H9 (cell line): ENCODE results near the gene BCORL1. TPM values are rescaled to one million over a fixed set of nuclear protein-coding genes. Genes with fewer than 3 reads are reported as not detected.

ENCODE experiments used
- DNase-seq: peaks from one replicate; pipeline ENCODE4 v3.0.0-alpha.2; 2017
- H2AFZ ChIP-seq: one replicate; pipeline ENCODE4 v1.6.1; 2013; ENCODE audit warnings: mild to moderate bottlenecking, low read length, control low read depth, moderate library complexity
- H2AK5ac ChIP-seq: 2 replicates; pipeline ENCODE4 v1.6.1; 2013; ENCODE audit warnings: low read length, control low read depth, mixed read lengths; ENCODE audit not compliant: insufficient read length
- H2BK120ac ChIP-seq: one replicate; pipeline ENCODE4 v1.6.1; 2013; ENCODE audit warnings: low read depth, mild to moderate bottlenecking, low read length, control low read depth, inconsistent platforms; ENCODE audit not compliant: poor library complexity, severe bottlenecking
- H2BK12ac ChIP-seq: 2 replicates; pipeline ENCODE4 v1.6.1; 2013; ENCODE audit warnings: low read length, control low read depth, mixed read lengths, low read depth; ENCODE audit not compliant: insufficient read length
- H2BK15ac ChIP-seq: 2 replicates; pipeline ENCODE4 v1.6.1; 2013; ENCODE audit warnings: low read depth, low read length, control low read depth
- H2BK20ac ChIP-seq: one replicate; pipeline ENCODE4 v1.6.1; 2013; ENCODE audit warnings: low read depth, mild to moderate bottlenecking, low read length, control low read depth, inconsistent platforms; ENCODE audit not compliant: poor library complexity, severe bottlenecking
- H2BK5ac ChIP-seq: 2 replicates; pipeline ENCODE4 v1.6.1; 2013; ENCODE audit warnings: low read length, control low read depth, mixed read lengths; ENCODE audit not compliant: insufficient read length
- H3K14ac ChIP-seq: 2 replicates; pipeline ENCODE4 v1.6.1; 2013; ENCODE audit warnings: low read length, control low read depth; ENCODE audit not compliant: insufficient read depth
- H3K18ac ChIP-seq: 2 replicates; pipeline ENCODE4 v1.6.1; 2013; ENCODE audit warnings: low read depth, mild to moderate bottlenecking, mixed read lengths, low read length, control low read depth; ENCODE audit not compliant: insufficient read length
- H3K23ac ChIP-seq: 2 replicates; pipeline ENCODE4 v1.6.1; 2013; ENCODE audit warnings: low read length, control low read depth, mixed read lengths, low read depth; ENCODE audit not compliant: insufficient read length
- H3K23me2 ChIP-seq: 2 replicates; pipeline ENCODE4 v1.6.1; 2013; ENCODE audit warnings: low read depth, mild to moderate bottlenecking, mixed read lengths, low read length, control low read depth; ENCODE audit not compliant: insufficient read length, poor library complexity, severe bottlenecking
- H3K27ac ChIP-seq: 2 replicates; pipeline ENCODE4 v1.5.1; 2013; ENCODE audit warnings: low read length, control low read depth, mixed read lengths, low read depth; ENCODE audit not compliant: insufficient read length
- H3K27me3 ChIP-seq: 2 replicates; pipeline ENCODE4 v1.6.1; 2013; ENCODE audit warnings: low read length, control low read depth, inconsistent platforms; ENCODE audit not compliant: insufficient read depth
- H3K4ac ChIP-seq: 2 replicates; pipeline ENCODE4 v1.6.1; 2013; ENCODE audit warnings: low read depth, mild to moderate bottlenecking, control low read depth, inconsistent platforms, low read length, moderate library complexity
- H3K4me1 ChIP-seq: 2 replicates; pipeline ENCODE4 v1.6.1; 2013; ENCODE audit warnings: low read length, control low read depth, inconsistent platforms; ENCODE audit not compliant: insufficient read depth
- H3K4me2 ChIP-seq: 2 replicates; pipeline ENCODE4 v1.6.1; 2013; ENCODE audit warnings: low read length, control low read depth, mixed read lengths; ENCODE audit not compliant: insufficient read length, insufficient read depth
- H3K56ac ChIP-seq: 2 replicates; pipeline ENCODE4 v1.6.1; 2013; ENCODE audit warnings: low read depth, mild to moderate bottlenecking, mixed read lengths, low read length, control low read depth; ENCODE audit not compliant: insufficient read length
- H3K79me1 ChIP-seq: 2 replicates; pipeline ENCODE4 v1.6.1; 2013; ENCODE audit warnings: low read depth, mild to moderate bottlenecking, moderate library complexity, low read length, control low read depth, inconsistent platforms; ENCODE audit not compliant: insufficient read depth, poor library complexity, severe bottlenecking
- H3K79me2 ChIP-seq: 2 replicates; pipeline ENCODE4 v1.6.1; 2013; ENCODE audit warnings: low read length, control low read depth, inconsistent platforms; ENCODE audit not compliant: insufficient read depth
- H3K9ac ChIP-seq: 2 replicates; pipeline ENCODE4 v1.6.1; 2013; ENCODE audit warnings: low read length, control low read depth, mixed read lengths; ENCODE audit not compliant: insufficient read length; ENCODE audit errors: extremely low read depth
- H3K9me3 ChIP-seq: one replicate; pipeline ENCODE4 v1.6.1; 2013; ENCODE audit warnings: low read depth, low read length, inconsistent platforms; ENCODE audit not compliant: control insufficient read depth
- H3T11ph ChIP-seq: one replicate; pipeline ENCODE4 v1.6.1; 2013; ENCODE audit warnings: mild to moderate bottlenecking, low read length, control low read depth, inconsistent platforms
- H4K20me1 ChIP-seq: one replicate; pipeline ENCODE4 v1.6.1; 2013; ENCODE audit not compliant: control insufficient read depth, insufficient read length, insufficient read depth
- H4K5ac ChIP-seq: 2 replicates; pipeline ENCODE4 v1.6.1; 2013; ENCODE audit warnings: low read depth, mild to moderate bottlenecking, mixed read lengths, low read length, control low read depth; ENCODE audit not compliant: insufficient read length
- H4K8ac ChIP-seq: replicated peaks from 2 replicates; pipeline ENCODE4 v1.6.1; 2013; ENCODE audit warnings: low read length, control low read depth, mixed read lengths, low read depth; ENCODE audit not compliant: insufficient read length
- H4K91ac ChIP-seq: 2 replicates; pipeline ENCODE4 v1.6.1; 2013; ENCODE audit warnings: low read depth, mild to moderate bottlenecking, moderate library complexity, mixed read lengths, low read length, control low read depth; ENCODE audit not compliant: insufficient read length
- H3K27ac Mint-ChIP-seq, 3 experiments: 2 replicates in 2 of 3; 3 replicates in 1 of 3; pipeline ENCODE4 v1.8.0; 2020 to 2021; ENCODE audit warnings: mixed read lengths in 3 of 3, mild to moderate bottlenecking in 1 of 3, moderate library complexity in 1 of 3
- H3K27me3 Mint-ChIP-seq: 2 replicates; pipeline ENCODE4 v1.8.0; 2021; ENCODE audit warnings: low read depth, mild to moderate bottlenecking, moderate library complexity, mixed read lengths
- H3K36me3 Mint-ChIP-seq, 3 experiments: 2 replicates in 2 of 3; 3 replicates in 1 of 3; pipeline ENCODE4 v1.8.0; 2020 to 2021; ENCODE audit warnings: low read depth in 3 of 3, mixed read lengths in 3 of 3; ENCODE audit not compliant: insufficient read depth in 1 of 3
- H3K4me1 Mint-ChIP-seq, 2 experiments: 2 replicates each; pipeline ENCODE4 v1.8.0; 2020; ENCODE audit warnings: mixed read lengths in 2 of 2
- H3K4me3 Mint-ChIP-seq, 2 experiments: 2 replicates in 1 of 2; 3 replicates in 1 of 2; pipeline ENCODE4 v1.8.0; 2020 to 2021; ENCODE audit warnings: mild to moderate bottlenecking in 2 of 2, mixed read lengths in 2 of 2, moderate library complexity in 1 of 2
- H3K9me3 Mint-ChIP-seq, 2 experiments: 2 replicates in 1 of 2; 3 replicates in 1 of 2; pipeline ENCODE4 v1.8.0; 2020; ENCODE audit warnings: mild to moderate bottlenecking in 2 of 2, mixed read lengths in 2 of 2, moderate library complexity in 1 of 2
- CTCF ChIP-seq: fragments of 200-600 bp; sonication (generic); conservative IDR thresholded peaks from 3 replicates; pipeline ENCODE4 v1.8.0; 2021; ENCODE audit warnings: antibody characterized with exemption, mild to moderate bottlenecking
- WGBS: extraction: QIAGEN DNeasy Blood & Tissue Kit; methylation state at CpG from one replicate; pipeline ENCODE4 v1.1.7; 2013; ENCODE audit warnings: missing lambda C conversion rate, low lambda C conversion rate, mixed read lengths; ENCODE audit not compliant: insufficient read length; ENCODE audit errors: extremely low coverage; 5-methylcytosine and 5-hydroxymethylcytosine counted together
- total RNA-seq: library from RNA; stranded (reverse); gene quantifications from 2 replicates; pipeline ENCODE4 v1.2.1, GENCODE V29; 2021

Gene BCORL1
- total RNA-seq, 1 experiment from 2014 or later, result 6.1 TPM

DNA sequence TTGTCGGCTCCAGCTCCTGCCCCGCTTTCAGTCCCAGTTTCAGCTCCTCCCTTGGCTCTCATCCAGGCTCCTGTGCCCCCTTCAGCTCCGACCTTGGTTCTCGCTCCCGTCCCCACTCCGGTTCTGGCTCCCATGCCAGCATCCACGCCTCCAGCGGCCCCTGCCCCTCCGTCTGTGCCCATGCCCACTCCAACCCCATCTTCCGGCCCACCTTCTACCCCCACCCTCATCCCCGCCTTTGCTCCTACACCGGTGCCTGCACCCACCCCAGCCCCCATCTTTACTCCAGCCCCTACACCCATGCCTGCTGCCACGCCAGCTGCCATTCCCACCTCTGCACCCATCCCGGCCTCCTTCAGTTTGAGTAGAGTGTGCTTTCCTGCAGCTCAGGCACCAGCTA is 31.2 kb downstream of the BCORL1 start:
- WGBS, result no CpG with 5 or more reads among the region's 14 CpGs
- Histone ChIP-seq H3K79me2 (no peaks in the 10 kb centered on the region), H3K4ac (no peak overlapping the region), H3K18ac (no peak overlapping the region), H3K27me3 (no peaks in the 10 kb centered on the region), H2AK5ac (no peak overlapping the region), H4K20me1 (no peaks in the 10 kb centered on the region), H4K91ac (no peak overlapping the region), H2AFZ (no peak overlapping the region), H3K56ac (no peak overlapping the region), H4K5ac (no peak overlapping the region), H3K27ac (no peak overlapping the region), H3K79me1 (no peaks in the 10 kb centered on the region), H2BK20ac (no peak overlapping the region), H2BK120ac (no peak overlapping the region), H3K4me1 (no peaks in the 10 kb centered on the region), H3K9ac (no peak overlapping the region), H3T11ph (no peak overlapping the region), H4K8ac (no peak overlapping the region), H3K23me2 (no peaks in the 10 kb centered on the region), H3K9me3 (peaks cover 13% of the 10 kb centered on the region), H2BK5ac (no peak overlapping the region), H3K4me2 (no peak overlapping the region), H2BK15ac (no peak overlapping the region), H3K23ac (no peak overlapping the region), H2BK12ac (no peak overlapping the region), H3K14ac (no peak overlapping the region)
- H3K36me3 Mint-ChIP-seq, result peaks cover 3 to 30% (median 16%) of the 10 kb centered on the region in 3 experiments
- peaks cover 0 to 4% of the 10 kb centered on the region in 2 experiments; a peak in 2 of 4 replicates for H3K4me1 Mint-ChIP-seq
- no peak for DNase-seq
- no peak for TF ChIP-seq CTCF
- no peak overlapping the region for H3K4me3 Mint-ChIP-seq
- H3K27me3 Mint-ChIP-seq, result no peaks in the 10 kb centered on the region; the same call in 1 of the 2 replicates
- peaks cover 0 to 91% of the 10 kb centered on the region in 2 experiments; a peak in 2 of 5 replicates for H3K9me3 Mint-ChIP-seq
- no peak overlapping the region for H3K27ac Mint-ChIP-seq
